Mucosa of rectum (tissue), 2 donors: Measurements from ENCODE around the gene RAC2.
A peak's percentile ranks its signal among the peaks of the same experiment; 100 is the strongest.

ENCODE experiments used
- H3K27ac ChIP-seq, 2 donors: one replicate each; pipeline ENCODE4 v1.7.0; 2013; ENCODE audit warnings: inconsistent platforms in 2 of 2, low read depth in 2 of 2, low read length in 2 of 2
- H3K27me3 ChIP-seq, 2 donors: one replicate each; pipeline ENCODE4 v1.7.0; 2013; ENCODE audit warnings: low read length in 2 of 2; ENCODE audit not compliant: control insufficient read depth in 2 of 2, insufficient read depth in 2 of 2
- H3K36me3 ChIP-seq, 2 donors: one replicate each; pipeline ENCODE4 v1.7.0; 2013; ENCODE audit warnings: low read length in 2 of 2; ENCODE audit not compliant: control insufficient read depth in 2 of 2, insufficient read depth in 2 of 2
- H3K4me1 ChIP-seq, 2 donors: one replicate each; pipeline ENCODE4 v1.7.0; 2013; ENCODE audit warnings: low read length in 2 of 2, mild to moderate bottlenecking in 1 of 2; ENCODE audit not compliant: control insufficient read depth in 2 of 2, insufficient read depth in 2 of 2
- H3K4me3 ChIP-seq, 2 donors: one replicate each; pipeline ENCODE4 v1.7.0; 2013; ENCODE audit warnings: low read length in 2 of 2
- H3K9ac ChIP-seq, 2 donors: one replicate each; pipeline ENCODE4 v1.7.0; 2013; ENCODE audit warnings: low read length in 2 of 2, low read depth in 1 of 2, mild to moderate bottlenecking in 1 of 2
- H3K9me3 ChIP-seq, 2 donors: one replicate each; pipeline ENCODE4 v1.7.0; 2013; ENCODE audit warnings: low read length in 2 of 2; ENCODE audit not compliant: control insufficient read depth in 2 of 2
- donor health status: healthy.
- donor health status: Normal muscosa, but diverticular disease.

The RAC2 gene

GRCh38 chr22:37277384-37277783 lies 33.3 kb upstream of the RAC2 start:
- Histone ChIP-seq H3K4me3 (no peak overlapping the region), H3K9ac (no peak overlapping the region), H3K9me3 (no peaks in the 10 kb centered on the region), H3K36me3 (no peaks in the 10 kb centered on the region), H3K4me1 (peaks cover 0 to 4% of the 10 kb centered on the region in 2 donors), H3K27me3 (peaks cover 2% of the 10 kb centered on the region in 2 donors), H3K27ac (no peak overlapping the region)

GRCh38 chr22:37276776-37277175 lies 32.7 kb upstream of the RAC2 start:
- H3K27me3 ChIP-seq = peaks cover 2% of the 10 kb centered on the region in 2 donors
- peaks cover 0 to 4% of the 10 kb centered on the region in 2 donors for H3K4me1 ChIP-seq
- no peaks in the 10 kb centered on the region for H3K9me3 ChIP-seq
- no peak overlapping the region for H3K4me3 ChIP-seq
- no peaks in the 10 kb centered on the region for H3K36me3 ChIP-seq
- no peak overlapping the region for H3K27ac ChIP-seq
- H3K9ac ChIP-seq = no peak overlapping the region

- H3K4me3 ChIP-seq = no peak overlapping the region
- H3K27me3 ChIP-seq = peaks cover 2% of the 10 kb centered on the region in 2 donors
- no peaks in the 10 kb centered on the region for H3K36me3 ChIP-seq
- no peak overlapping the region for H3K27ac ChIP-seq
- no peaks in the 10 kb centered on the region for H3K9me3 ChIP-seq
- H3K9ac ChIP-seq = no peak overlapping the region
- peaks cover 0 to 4% of the 10 kb centered on the region in 2 donors for H3K4me1 ChIP-seq
Measured at GRCh38 chr22:37275622-37276021, 31.6 kb upstream of the RAC2 start.

- Histone ChIP-seq H3K4me3 (no peak overlapping the region), H3K9ac (no peak overlapping the region), H3K27ac (peak overlapping the region; percentile 22 to 28), H3K4me1 (peaks cover 0 to 4% of the 10 kb centered on the region in 2 donors), H3K9me3 (no peaks in the 10 kb centered on the region), H3K27me3 (peaks cover 2% of the 10 kb centered on the region in 2 donors), H3K36me3 (no peaks in the 10 kb centered on the region)
Measured at GRCh38 chr22:37275134-37275533, 31.1 kb upstream of the RAC2 start.

- Histone ChIP-seq H3K27ac (peak overlapping the region; percentile 22 to 28), H3K4me1 (peaks cover 0 to 4% of the 10 kb centered on the region in 2 donors), H3K36me3 (no peaks in the 10 kb centered on the region), H3K9ac (no peak overlapping the region), H3K4me3 (no peak overlapping the region), H3K9me3 (no peaks in the 10 kb centered on the region), H3K27me3 (peaks cover 2% of the 10 kb centered on the region in 2 donors)
Measured at GRCh38 chr22:37274380-37274862, 30.4 kb upstream of the RAC2 start.

- H3K4me3 ChIP-seq = no peak overlapping the region
- peak overlapping the region in 1 of 2 donors; percentile 4 for H3K27ac ChIP-seq
- H3K36me3 ChIP-seq = no peaks in the 10 kb centered on the region
- H3K27me3 ChIP-seq = peaks cover 2% of the 10 kb centered on the region in 2 donors
- peaks cover 0 to 4% of the 10 kb centered on the region in 2 donors for H3K4me1 ChIP-seq
- no peak overlapping the region for H3K9ac ChIP-seq
- H3K9me3 ChIP-seq = no peaks in the 10 kb centered on the region
Measured at GRCh38 chr22:37273846-37274225, 29.8 kb upstream of the RAC2 start.

GRCh38 chr22:37273126-37273845 lies 29.2 kb upstream of the RAC2 start:
- Histone ChIP-seq H3K36me3 (no peaks in the 10 kb centered on the region), H3K4me1 (peaks cover 0 to 4% of the 10 kb centered on the region in 2 donors), H3K9ac (no peak overlapping the region), H3K4me3 (no peak overlapping the region), H3K9me3 (no peaks in the 10 kb centered on the region), H3K27ac (no peak overlapping the region), H3K27me3 (peaks cover 0 to 2% of the 10 kb centered on the region in 2 donors)

GRCh38 chr22:37270928-37271650 lies 27.0 kb upstream of the RAC2 start:
- H3K36me3 ChIP-seq = no peaks in the 10 kb centered on the region
- no peaks in the 10 kb centered on the region for H3K9me3 ChIP-seq
- no peak overlapping the region for H3K4me3 ChIP-seq
- peaks cover 0 to 7% of the 10 kb centered on the region in 2 donors for H3K4me1 ChIP-seq
- H3K27me3 ChIP-seq = peaks cover 0 to 2% of the 10 kb centered on the region in 2 donors
- H3K9ac ChIP-seq = no peak overlapping the region
- H3K27ac ChIP-seq = no peak overlapping the region

GRCh38 chr22:37269936-37270678 lies 26.0 kb upstream of the RAC2 start:
- Histone ChIP-seq H3K9me3 (no peaks in the 10 kb centered on the region), H3K9ac (no peak overlapping the region), H3K36me3 (no peaks in the 10 kb centered on the region), H3K4me3 (no peak overlapping the region), H3K4me1 (peaks cover 0 to 7% of the 10 kb centered on the region in 2 donors), H3K27ac (no peak overlapping the region), H3K27me3 (peaks cover 0 to 2% of the 10 kb centered on the region in 2 donors)
